Cerebellar nuclear complex (tissue), 1 donor: ENCODE results near the gene TDG.
"Not testable (repeated sequence)": the region's sequence is repeated elsewhere in the genome, so short reads cannot be mapped to it uniquely, and the experiment has no call there.

Source experiments
- DNase-seq, 2 experiments: peaks; one replicate each; lab custom pipeline; 2025; lab: John Stamatoyannopoulos, UW

The TDG gene

DNA sequence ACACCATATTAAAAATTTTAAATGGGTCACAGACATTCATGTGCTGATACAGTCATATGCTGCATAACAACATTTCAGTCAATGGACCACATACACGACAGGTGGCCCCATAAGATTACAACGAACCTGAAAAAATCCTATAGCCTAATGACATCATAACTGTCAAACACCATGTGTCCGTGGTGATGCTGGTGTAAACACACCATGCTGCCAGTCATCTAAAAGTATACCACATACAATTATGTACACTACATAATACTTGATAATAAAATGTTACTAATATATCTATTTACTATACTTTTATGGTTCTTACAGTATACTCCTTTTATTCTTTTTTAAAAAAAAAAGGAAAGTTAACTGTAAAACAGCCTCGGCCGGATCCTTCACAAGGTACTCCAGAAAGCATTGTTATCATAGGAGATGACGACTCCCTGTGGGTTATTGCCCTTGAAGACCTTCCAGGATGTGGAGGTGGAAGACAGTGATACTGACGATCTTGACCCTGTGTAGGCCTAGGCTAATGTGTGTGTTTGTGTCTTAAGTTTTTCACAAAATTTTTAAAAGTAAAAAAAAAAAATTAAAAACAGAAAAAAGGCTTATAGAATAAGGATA, 5.0 kb upstream of the TDG start:
- DNase-seq: no peak

DNA sequence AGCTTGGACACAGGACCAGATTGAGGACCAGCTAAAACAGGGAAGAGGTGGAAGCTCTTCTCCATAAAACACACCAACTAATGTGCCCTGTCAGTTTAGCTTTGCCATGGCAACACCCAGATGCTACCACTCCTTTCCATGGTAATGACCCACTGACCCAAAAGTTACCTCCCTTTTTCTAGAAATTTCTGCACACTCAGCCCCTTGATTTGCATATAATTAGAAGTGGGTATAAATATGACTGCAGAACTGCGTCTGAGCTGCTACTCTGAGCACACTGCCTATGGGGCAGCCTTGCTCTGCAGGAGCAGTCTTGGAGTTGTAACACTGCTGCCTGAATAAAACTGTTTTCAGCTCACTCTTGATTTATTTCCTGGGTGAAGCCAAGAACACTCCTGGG, 3.2 kb upstream of the TDG start:
- DNase-seq: no peak

DNA sequence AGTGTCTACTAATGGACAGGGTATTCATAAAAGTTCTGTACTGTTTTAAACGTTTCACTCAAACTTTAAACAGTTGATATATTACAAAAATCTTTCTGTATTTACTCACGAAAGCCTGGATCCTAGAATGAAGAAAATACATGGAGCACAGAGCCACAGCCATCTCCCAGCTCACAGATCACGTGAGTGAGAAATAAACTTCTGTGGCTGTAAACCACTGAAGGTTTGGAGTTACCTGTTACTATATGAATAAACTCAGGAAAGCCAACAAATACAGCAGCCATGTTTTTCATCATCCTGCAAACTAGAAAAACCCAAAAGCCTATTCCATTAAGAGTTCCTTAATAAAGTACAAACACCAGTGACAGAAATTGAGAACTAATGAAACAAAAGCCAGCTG, 867 bp upstream of the TDG start:
- DNase-seq: no peak

DNA sequence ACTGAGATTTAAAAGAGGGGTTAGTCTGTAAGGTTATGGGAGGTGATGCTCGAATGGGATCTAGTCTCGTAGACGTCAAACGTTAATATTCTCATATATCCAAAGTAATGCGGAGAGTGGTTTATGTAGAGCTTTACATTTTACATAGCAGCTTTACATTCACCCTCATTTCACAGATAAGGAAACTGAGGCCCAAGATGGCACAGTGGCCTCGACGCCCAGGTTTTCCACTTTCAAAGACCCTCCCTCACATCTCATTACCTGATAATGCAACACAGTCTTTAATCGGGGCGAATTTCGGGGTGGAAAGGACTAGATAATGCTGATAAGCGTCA, 450 bp upstream of the TDG start:
- DNase-seq: no peak

DNA sequence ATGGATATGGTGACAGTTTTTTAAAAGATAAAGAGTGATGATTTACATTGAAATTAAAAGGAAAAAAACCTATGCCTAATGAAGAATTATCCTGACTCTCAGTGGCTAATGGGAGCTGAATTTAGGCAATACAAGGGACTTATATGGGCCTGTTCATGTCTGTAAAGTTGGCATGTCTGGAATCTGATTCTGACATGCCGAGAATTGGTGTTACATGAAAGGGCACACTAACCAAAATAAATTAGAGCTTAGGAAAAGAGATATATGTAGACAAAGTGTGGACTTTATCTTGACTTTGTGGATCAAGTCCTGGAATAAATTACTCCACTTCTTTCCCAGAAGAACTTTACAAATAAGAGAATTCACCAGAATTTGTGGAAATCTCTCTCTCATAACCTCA, 1.1 kb downstream of the TDG start:
- no peak for DNase-seq

DNA sequence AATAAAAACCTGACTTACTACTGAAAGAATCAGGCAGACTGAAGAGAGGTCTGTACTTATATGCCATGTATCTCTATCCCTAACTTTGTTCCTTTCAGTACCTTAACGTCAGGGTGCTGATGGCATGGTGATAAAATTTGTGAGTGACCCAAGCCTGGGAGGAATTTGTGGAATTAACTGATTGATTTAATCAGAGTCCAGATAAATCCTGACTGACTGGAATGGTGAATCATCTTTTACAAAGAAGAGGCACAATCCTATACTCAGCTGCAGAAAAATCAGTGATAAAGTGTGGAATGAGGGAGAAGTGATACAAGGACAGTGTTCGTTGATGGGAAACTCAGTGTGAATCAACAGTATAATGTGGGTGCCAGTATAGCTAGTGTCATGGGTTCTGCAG, 3.7 kb downstream of the TDG start:
- no peak for DNase-seq

DNA sequence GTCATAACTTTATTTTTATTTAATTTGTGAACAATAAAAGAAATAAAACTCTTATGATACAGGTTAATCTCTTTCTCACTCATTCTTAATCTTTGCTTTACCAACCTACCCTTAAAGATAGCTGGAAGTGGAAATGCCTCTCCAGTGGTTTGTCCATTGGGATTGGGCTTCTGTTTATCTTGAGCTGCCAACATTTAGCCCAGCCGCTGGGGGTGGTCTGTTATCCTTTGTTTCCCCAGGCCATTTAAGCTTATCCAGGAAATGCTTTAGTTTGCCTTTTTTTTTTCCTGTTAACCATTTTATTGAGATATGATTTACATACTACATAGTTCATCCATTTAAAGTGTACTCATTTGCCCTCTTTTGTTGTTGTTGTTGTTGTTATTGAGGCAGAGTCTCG, 8.2 kb downstream of the TDG start:
- DNase-seq: no peak

DNA sequence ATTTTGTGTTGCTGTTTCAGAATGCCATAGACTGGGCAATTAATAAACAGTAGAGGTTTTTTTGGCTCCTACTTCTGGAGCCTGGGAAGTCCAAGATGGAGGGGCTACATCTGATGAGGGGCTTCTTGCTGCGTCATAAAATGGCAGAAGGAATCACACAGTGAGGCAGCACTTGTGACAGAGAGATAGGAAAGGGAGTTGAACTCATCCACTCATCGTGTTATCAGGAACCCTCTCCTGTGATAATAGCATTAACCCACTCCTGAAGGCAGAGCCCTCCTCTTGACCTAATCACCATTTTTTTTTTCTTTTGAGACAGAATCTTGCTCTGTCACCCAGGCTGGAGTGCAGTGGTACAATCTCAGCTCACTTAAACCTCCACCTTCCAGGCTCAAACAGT, 9.7 kb downstream of the TDG start:
- no peak for DNase-seq

DNA sequence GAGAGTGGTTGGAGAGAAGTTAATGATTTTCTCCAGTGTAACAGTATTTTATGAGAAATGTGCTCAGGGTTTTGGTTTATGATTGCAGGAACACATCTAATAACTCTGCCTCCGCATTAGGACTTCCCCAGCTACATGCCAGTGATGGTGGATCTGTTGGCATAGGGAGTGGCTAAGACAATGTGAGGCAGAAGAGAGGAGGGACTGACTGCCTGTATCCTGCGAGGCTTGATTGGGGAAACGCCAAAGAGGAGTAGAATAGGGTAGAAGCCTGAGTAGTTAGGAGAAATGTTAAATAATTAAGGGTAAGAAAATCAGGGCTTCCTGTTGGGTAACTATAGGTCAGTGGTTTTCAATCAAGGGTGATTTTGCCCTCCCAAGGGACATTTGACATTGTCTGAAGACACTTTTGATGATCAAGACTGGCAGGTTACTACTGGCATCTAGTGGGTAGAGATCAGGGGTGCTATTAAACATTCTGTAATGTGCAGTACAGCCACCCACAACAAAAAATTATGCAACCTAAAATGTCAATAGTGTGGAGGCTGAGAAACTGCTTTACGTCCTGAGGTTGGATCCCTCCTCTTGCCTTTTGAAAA, 12.8 kb downstream of the TDG start:
- DNase-seq: no peak

DNA sequence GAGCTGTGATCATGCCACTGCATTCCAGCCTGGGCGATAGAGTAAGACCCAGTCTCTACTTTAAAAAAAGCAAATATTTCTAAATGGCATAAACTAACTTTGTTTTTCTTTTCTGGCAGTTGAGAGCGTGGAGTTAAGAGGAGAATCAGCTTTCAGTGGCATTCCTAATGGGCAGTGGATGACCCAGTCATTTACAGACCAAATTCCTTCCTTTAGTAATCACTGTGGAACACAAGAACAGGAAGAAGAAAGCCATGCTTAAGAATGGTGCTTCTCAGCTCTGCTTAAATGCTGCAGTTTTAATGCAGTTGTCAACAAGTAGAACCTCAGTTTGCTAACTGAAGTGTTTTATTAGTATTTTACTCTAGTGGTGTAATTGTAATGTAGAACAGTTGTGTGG, 21.2 kb downstream of the TDG start:
- no peak for DNase-seq

DNA sequence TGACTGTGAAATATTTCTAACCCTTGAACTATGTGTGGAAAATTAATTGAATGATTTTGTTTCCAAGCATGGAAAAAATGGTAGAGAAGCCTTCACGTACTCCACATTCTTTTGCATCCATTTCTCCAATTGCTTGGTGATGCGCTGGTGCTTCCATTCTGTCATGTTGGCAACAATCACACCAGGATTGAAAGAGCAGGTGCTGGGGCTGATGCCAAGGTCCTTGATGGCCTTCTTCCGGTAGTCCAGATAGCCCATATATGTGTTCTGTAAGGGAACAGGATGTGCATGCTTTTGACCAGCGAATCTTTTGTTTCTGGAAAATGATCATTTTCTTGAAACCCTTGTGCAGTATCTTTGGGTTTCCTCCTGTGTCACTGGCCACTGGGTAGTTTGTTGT, 28.6 kb downstream of the TDG start:
- no peak for DNase-seq

DNA sequence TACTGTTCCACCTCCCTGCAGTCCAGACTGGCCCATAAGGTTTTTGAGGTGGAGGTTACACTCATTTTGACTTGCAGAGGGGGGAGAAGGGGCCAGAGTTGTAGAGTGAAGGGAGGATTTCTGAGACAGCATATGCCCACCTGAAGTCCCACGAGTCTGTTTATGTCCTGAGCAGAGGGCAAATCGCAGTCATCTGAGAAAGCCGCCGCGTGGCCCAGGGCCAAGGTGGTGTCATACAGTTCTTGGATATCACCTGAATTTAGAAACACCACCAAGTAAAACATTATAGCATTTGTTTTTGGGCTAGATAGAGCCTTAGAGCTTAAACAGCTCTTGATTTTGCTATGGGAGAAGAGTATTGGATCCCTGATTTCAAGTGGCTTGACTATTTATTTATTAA, 30.9 kb downstream of the TDG start:
- DNase-seq: no peak

DNA sequence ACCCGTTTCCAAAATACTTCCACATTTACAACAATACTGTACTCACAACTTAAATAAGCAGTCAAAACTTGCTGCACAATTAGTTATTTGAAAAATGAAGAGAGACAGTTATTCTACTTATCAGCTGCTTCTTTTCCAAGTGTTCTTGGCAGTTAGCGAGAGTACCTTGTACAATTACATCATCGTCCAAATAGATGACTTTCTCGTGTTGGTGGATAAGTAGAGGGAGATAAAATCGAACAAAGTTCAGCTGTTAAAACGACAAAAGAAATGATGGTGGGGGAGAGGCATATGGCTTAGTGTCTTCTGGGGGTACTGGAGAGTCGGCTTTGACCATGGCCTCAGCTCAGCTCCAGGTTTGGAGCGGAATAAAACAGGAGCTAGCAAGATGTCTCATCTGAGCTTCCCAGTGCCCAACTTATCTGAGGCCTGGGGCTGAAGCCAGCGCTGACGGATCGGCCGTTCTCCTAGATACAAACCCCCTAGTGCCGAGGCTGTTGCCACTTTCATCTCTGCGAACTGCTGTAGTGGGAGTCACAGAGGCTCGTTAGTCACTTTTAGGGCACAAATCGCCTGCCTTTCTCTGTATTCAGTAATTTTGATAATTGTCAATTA, 31.7 kb downstream of the TDG start:
- no peak for DNase-seq

DNA sequence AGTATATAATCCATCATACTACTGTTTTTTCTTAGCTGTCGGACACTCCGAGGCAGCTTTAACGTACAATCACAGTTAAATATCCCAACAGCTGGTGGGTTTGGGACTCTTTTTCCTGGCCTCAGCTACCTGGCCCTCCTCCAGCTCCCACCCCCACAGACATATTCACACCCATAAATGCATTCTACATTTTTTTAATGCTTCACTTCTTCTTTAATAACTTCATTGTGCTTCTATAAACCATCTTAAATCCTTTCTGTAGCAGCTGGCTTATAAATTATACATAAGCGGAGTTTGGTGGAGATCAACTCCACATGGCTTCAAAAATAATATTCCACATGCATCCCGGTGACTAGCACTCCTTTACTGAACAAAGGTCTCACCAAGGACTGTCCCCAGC, 33.3 kb downstream of the TDG start:
- no peak for DNase-seq

DNA sequence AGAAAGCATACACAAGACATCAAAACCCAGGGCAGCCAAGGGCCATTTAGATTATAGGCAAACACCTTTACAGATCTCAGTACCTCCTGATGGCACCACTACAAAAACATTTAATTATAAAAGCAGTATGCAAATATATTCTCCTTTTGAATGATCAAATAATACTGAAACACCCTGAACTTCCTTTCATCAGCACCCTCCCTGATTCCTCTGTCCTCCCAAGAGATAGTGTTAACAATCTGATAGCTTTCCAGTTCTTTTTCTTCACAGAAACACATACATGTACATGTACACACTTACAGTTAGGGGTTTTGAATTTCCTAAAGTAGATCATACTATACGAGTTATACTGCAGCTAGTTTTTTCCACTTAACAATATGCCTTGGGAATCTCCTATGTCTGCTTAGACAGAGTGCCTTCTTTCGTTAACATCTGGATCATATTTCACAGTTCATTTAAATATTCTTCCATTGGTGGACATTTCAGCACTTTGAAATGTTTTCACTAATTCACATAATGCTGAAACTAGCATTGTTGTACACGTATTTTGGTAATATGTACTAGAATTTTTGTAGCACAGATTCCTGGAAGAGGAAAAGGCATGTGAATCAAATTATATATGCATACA, 35.2 kb downstream of the TDG start:
- no peak for DNase-seq

DNA sequence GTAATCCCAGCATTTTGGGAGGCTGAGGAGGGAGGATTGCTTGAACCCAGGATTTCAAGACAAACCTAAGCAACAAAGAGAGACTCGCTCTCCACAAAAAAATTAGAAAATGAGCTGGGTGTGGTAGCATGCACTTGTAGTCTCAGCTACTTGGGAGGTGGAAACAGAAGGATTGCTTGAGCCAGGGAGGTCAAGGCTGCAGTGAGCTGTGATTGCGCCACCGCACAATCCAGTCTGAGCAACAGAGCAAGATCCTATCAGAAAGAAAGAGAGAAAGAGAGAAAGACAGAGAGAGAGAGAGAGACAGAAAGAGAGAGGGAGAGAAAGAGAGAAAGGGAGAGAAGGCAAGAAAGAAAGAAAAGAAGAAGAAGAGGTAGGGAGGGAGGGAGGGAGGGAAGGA, 37.0 kb downstream of the TDG start:
- no peak for DNase-seq

DNA sequence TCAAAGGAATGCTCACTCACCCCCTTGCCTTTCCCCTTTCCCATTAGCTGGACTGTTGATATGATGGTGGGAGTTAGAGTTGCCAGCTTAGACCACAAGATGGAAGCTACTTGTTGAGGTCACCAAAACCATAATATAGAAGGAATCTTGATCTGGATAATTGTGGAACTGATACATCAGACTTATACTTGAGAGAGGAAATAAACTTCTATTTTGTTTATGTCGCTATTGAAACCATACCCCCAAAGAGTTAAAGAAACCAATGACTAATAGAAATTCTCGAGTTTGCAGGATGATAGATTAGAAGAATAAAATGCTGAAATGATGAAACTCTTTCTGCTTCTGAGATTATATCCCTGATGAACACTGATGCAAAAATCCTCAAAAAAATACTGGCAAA, 37.9 kb downstream of the TDG start:
- DNase-seq: no peak

DNA sequence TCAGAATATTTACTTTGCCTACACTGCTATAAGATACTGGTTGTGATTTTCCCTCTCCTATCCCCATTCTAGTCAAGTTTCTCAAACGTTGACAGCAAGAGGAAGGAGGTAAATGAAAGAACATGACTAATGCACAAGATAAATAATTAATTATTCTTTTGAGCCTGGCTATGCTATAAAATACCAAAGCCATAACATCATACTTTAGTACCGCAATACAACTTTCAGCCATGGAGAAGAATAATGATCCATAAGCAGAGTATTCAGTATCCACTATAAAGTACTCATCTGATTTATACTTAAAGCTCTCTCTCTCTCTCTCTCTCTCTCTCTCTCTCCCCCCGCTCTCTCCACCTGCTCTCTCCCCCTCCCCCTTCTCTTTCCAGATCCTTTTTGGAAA, 41.3 kb downstream of the TDG start:
- no peak for DNase-seq

DNA sequence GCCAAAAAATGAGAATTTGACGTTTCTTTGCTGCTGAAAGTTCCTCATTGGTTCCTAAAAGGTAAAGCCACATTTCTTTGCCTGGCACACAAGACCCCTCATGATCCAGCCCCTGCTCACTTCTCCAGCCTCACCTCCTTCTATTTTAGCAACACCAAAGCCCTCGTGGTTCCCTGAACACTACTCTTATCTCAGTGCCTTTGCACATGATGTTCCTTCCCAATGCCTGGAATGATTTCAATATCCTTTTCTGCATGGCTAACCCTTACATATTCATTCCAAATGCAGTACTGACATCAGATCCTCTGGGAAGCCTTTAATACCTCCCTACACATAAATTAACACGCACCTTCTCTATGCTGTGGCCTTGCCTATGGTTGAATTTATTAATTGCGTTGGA, 44.4 kb downstream of the TDG start:
- no peak for DNase-seq

DNA sequence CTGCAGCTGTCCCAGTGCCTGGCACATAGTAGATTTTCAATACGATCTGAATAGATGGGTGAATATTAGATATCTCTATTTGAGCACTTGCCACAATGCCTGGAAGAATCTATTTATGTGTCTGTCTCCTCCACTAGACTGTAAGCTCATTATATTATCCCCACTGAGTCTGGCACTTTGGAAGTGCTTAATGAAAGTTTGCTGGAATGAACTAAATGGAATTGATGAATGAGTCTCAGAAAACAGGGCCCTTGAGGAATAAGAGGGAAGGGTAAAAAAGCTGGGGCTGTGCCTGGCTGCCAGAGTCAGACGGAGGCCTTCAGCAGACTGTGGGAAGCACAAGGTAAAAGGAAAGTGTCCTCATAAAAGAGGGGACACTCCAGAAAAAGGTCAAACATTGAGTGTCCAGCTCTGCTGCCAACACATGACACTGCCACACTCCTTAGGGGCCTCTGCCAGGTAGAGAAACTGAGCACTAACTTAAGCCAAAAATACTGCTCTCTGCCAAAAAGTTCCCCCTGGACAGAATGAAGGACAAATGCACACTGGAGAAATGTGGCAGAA, 45.0 kb downstream of the TDG start:
- DNase-seq: no peak

DNA sequence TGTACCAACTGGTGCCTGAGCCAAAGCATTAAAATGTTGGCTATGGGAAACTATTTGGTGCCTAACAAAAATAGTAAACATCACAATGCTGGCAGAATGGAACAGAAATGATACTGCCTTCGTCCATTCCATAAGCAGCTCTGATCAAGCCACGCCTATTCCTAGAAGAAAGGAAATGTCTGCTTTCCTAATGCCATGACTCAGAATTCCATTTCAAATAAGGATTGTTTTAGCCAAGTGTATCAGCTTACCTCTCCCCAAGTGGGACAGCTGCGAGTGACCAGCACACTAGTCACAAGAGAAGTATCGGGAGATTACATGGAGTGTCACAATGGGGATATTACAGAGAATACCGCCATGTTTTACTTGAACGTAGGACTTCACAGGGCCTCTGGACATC, 45.6 kb downstream of the TDG start:
- DNase-seq: no peak

DNA sequence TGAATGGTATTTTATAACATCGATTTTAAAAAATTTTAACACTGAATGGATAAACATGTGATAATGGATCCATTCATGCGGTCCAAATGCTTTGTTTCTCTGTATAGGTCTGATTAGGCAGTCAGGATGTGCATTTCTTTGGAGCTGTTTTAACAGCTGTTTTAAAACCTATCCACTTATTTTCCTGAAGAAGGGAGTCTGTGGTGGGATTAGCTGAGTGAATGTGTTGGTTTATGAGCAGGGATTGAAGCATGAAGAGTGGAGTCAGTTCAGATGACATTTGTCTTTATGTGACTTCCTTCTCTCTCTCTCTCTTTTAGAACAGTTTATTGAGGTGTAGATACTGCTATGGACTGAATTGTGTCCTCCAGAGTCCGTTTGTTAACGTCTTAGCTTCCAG, 46.7 kb downstream of the TDG start:
- DNase-seq: no peak

DNA sequence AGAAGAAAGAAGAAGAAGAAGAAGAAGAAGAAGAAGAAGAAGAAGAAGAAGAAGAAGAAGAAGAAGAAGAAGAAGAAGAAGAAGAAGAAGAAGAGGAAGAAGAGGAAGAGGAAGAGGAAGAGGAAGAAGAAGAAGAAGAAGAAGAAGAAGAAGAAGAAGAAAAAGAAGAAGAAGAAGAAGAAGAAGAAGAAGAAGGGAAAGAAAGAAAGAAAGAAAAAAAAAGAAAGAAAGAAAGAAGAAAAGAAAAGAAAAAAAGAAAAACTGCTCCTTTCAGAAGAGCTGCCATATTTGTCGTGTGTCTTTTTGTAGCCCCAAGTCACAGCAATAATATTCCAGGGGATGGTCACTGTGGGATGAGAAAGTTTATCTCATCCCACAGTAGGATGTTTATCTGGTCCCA, 56.2 kb downstream of the TDG start:
- DNase-seq: not testable (repeated sequence)
